ENCODE measurements around the gene KIR3DL3. TPM values are rescaled to one million over a fixed set of nuclear protein-coding genes. Genes with fewer than 3 reads are reported as not detected.
A peak's percentile ranks its signal among the peaks of the same experiment; 100 is the strongest.

The KIR3DL3 gene
- total RNA-seq, 1 donor from 2014 or later = not detected

- Mint-ChIP-seq H3K27ac (ENCODE audit: unreplicated experiment) (no peak overlapping the region), H3K27me3 (ENCODE audit: unreplicated experiment) (no peaks in the 10 kb centered on the region), H3K36me3 (ENCODE audit: low read depth, unreplicated experiment) (peaks cover 4% of the 10 kb centered on the region), H3K4me3 (ENCODE audit: unreplicated experiment) (no peak overlapping the region), H3K4me1 (ENCODE audit: unreplicated experiment) (no peaks in the 10 kb centered on the region), H3K9me3 (ENCODE audit: unreplicated experiment) (peaks cover 22% of the 10 kb centered on the region)
- DNase-seq (ENCODE audit: low spot score) = no peak
- no peak for TF ChIP-seq CTCF (IDR thresholded peaks at IDR 0.05; ENCODE audit: unreplicated experiment)
Measured at GRCh38 chr19:54684527-54684926, 39.7 kb upstream of the KIR3DL3 start.

GRCh38 chr19:54691582-54692297, 32.5 kb upstream of the KIR3DL3 start:
- Mint-ChIP-seq H3K4me1 (ENCODE audit: unreplicated experiment) (no peaks in the 10 kb centered on the region), H3K9me3 (ENCODE audit: unreplicated experiment) (peaks cover 40% of the 10 kb centered on the region), H3K36me3 (ENCODE audit: low read depth, unreplicated experiment) (peaks cover 7% of the 10 kb centered on the region), H3K27me3 (ENCODE audit: unreplicated experiment) (peaks cover 4% of the 10 kb centered on the region), H3K27ac (ENCODE audit: unreplicated experiment) (no peak overlapping the region), H3K4me3 (ENCODE audit: unreplicated experiment) (no peak overlapping the region)
- no peak for DNase-seq (ENCODE audit: low spot score)
- no peak for TF ChIP-seq CTCF (IDR thresholded peaks at IDR 0.05; ENCODE audit: unreplicated experiment)

- Mint-ChIP-seq H3K36me3 (ENCODE audit: low read depth, unreplicated experiment) (peaks cover 7% of the 10 kb centered on the region), H3K27ac (ENCODE audit: unreplicated experiment) (no peak overlapping the region), H3K4me3 (ENCODE audit: unreplicated experiment) (no peak overlapping the region), H3K27me3 (ENCODE audit: unreplicated experiment) (peaks cover 4% of the 10 kb centered on the region), H3K4me1 (ENCODE audit: unreplicated experiment) (no peaks in the 10 kb centered on the region), H3K9me3 (ENCODE audit: unreplicated experiment) (peaks cover 40% of the 10 kb centered on the region)
- no peak for DNase-seq (ENCODE audit: low spot score)
- TF ChIP-seq CTCF (IDR thresholded peaks at IDR 0.05; ENCODE audit: unreplicated experiment) = no peak
Measured at GRCh38 chr19:54692298-54692615, 32.0 kb upstream of the KIR3DL3 start.

GRCh38 chr19:54694648-54695047, 29.6 kb upstream of the KIR3DL3 start:
- Mint-ChIP-seq H3K4me1 (ENCODE audit: unreplicated experiment) (no peaks in the 10 kb centered on the region), H3K9me3 (ENCODE audit: unreplicated experiment) (peaks cover 41% of the 10 kb centered on the region), H3K4me3 (ENCODE audit: unreplicated experiment) (peak overlapping the region; percentile 38), H3K27ac (ENCODE audit: unreplicated experiment) (peak overlapping the region; percentile 72), H3K27me3 (ENCODE audit: unreplicated experiment) (peaks cover 7% of the 10 kb centered on the region), H3K36me3 (ENCODE audit: low read depth, unreplicated experiment) (peaks cover 11% of the 10 kb centered on the region)
- DNase-seq (ENCODE audit: low spot score) = no peak
- TF ChIP-seq CTCF (IDR thresholded peaks at IDR 0.05; ENCODE audit: unreplicated experiment) = no peak

- Mint-ChIP-seq H3K4me1 (ENCODE audit: unreplicated experiment) (no peaks in the 10 kb centered on the region), H3K27me3 (ENCODE audit: unreplicated experiment) (peaks cover 9% of the 10 kb centered on the region), H3K27ac (ENCODE audit: unreplicated experiment) (no peak overlapping the region), H3K9me3 (ENCODE audit: unreplicated experiment) (peaks cover 45% of the 10 kb centered on the region), H3K4me3 (ENCODE audit: unreplicated experiment) (no peak overlapping the region), H3K36me3 (ENCODE audit: low read depth, unreplicated experiment) (peaks cover 14% of the 10 kb centered on the region)
- TF ChIP-seq CTCF (IDR thresholded peaks at IDR 0.05; ENCODE audit: unreplicated experiment) = no peak
- DNase-seq (ENCODE audit: low spot score) = no peak
Measured at GRCh38 chr19:54696117-54696548, 28.1 kb upstream of the KIR3DL3 start.

Measured in endothelial cell (in vitro differentiated cells).